Dermis microvascular lymphatic vessel endothelial cell (primary cell): ENCODE data around the gene SERGEF. TPM values are rescaled to one million over a fixed set of nuclear protein-coding genes. Genes with fewer than 3 reads are reported as not detected.
"Not testable (repeated sequence)": the region's sequence is repeated elsewhere in the genome, so short reads cannot be mapped to it uniquely, and the experiment has no call there.

Source experiments
- DNase-seq, 2 donors: peaks; one replicate each; pipeline versions ENCODE4 v3.0.0 to v3.0.0-alpha.2; 2010; ENCODE audit warnings: low read depth in 2 of 2
- total RNA-seq: library from RNA; depleted of rRNA; stranded (reverse); fragments of >200 nt; gene quantifications from 2 replicates; pipeline ENCODE4 v1.2.1, GENCODE V29; 2014

SERGEF gene
- total RNA-seq, 1 donor from 2014 or later, result 18.7 TPM

GRCh38 chr11:18000760-18001159 is 12.1 kb downstream of the SERGEF start:
- no peak for DNase-seq

DNA sequence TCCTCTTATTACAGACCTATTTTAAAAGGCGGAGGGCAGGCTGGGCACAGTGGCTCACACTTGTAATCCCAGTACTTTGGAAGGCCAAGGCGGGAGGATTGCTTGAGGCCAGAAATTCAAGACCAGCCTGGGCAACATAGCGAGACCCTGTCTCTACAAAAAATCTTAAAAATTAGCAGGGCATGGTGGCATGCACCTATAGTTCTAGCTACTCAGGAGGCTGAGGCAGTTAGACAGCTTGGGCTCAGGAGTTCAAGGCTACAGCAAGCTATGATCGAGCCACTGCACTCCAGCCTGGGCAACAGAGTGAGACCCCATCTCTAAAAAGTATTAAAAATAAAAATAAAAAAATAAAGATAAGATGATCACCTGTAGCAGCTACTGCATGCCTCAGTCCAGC is 12.7 kb downstream of the SERGEF start:
- DNase-seq, result not testable (repeated sequence)

DNA sequence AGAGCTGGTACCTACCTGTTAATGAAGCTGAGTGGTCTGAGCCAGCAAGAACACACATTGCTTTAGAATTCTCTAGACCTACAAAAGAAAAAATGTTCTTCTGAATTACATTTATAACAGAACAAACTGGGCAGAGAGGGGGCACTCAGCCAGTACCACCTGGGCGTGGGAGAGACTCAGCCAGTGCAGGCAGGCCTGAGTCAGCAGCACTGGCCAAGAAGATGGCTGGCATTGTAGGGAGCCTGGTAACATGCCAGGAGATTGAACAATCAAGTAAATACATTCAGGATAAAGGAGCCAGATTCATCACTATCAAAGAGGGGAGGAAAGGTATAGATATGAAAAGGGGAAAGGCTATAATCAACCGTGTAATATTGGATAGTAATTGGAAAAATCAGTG is 19.9 kb downstream of the SERGEF start:
- DNase-seq, result no peak

DNA sequence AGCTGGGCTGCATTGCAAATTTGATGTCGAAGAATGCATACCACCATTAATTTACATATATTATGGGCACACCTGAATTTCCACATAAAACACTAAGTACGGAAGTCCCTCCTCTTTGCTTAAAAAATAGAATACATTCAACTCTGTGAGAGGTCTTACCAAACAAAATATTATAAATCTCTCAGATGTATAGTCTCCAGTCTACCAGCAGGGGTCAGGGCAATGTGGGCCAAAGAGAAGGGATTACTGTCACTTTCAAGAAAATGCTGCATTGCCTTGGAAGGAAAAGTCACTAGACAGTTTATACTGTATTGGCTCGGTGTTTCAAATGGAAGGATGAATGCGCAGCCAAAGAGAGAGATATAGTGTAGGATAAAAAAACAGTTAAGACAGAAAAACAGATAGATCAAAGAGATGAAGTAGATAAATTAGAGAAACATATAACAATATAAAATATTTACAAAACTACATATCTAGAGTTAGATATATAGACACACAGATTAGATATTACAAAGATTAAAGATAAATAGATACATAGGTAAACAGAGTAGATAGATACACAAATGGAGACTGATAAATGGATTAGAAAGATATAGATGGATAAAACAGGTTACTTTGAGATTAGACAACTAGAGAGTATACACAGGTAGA is 20.9 kb downstream of the SERGEF start:
- peak in 1 of 2 donors; percentile 68 for DNase-seq

DNA sequence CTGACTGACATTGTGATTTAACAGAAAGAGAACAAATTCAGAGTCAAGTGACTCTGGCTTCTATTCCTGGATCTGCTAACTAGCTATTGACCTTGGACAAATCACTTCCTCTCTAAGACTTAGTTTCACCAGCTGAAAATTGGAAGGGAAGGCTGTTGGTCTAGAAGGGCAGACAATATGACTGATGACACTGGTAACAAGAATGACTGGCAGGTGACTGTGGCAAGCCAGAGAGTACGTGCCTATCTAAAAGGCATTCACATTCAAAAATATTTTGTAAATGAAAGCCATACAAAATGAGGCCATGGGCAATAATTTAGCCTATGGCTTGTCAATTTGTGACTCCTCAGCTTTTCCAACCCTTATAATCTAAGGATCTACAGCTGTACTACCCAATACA is 23.5 kb downstream of the SERGEF start:
- peak in 1 of 2 donors; percentile 12 for DNase-seq

DNA sequence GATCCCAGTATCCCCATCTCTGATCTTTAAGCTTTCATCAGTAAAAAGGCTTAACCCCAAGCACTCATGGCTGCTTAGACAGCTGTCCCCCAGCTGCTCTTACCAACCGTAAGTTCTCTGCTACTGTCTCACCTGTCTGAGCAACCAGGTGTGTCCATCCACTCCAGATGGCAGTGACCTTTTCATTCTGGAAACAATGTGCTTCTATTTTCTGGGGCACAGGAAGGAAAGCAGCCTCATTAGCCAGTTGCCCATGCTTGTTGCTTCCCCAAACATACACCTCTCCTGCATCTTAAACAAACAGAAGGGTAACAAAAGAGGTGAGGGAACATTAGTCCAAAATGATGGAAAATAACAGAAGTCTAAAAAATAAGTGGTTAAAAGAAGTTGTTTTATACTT is 24.4 kb downstream of the SERGEF start:
- no peak for DNase-seq

DNA sequence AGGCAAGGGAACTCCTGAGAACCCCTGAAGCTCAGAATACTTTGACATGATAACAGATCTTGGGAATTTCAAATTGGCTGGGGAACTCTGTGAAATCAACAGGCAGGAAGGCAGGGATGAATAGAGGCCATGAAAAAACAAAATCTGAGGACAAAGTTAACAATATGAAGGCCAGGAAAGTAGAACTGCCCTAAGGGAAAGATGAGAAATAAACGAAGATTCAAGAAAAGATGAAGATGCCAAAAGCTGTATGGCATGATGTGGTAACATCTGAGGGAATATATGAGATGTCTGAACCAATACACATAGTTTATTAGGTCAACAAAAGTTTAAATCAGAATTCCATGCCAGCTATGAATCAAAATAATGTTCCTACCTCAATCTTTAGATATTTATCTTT is 25.0 kb downstream of the SERGEF start:
- no peak for DNase-seq

DNA sequence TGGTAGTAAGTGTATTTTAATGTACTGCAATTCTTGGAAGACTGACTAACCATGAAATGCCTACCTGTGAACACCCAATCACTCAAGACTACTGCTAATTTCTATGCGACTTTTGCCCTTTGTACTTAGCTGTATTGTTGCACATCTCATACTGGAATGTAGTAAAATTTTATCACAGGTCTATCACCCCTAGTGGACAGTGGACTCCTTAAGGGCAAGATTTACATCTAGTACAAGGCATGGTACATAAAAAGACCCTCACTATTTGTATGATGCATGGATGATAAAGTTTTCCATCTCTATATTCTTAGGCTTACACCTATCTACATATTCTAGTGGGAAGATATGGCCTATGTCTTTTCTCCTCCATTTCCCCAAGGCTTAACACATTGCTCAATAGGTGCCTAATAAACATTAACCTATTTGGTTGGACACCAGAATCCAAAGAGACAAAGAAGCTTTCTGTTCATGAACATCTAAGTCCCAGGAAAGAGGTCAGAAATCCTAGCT is 26.1 kb downstream of the SERGEF start:
- no peak for DNase-seq

DNA sequence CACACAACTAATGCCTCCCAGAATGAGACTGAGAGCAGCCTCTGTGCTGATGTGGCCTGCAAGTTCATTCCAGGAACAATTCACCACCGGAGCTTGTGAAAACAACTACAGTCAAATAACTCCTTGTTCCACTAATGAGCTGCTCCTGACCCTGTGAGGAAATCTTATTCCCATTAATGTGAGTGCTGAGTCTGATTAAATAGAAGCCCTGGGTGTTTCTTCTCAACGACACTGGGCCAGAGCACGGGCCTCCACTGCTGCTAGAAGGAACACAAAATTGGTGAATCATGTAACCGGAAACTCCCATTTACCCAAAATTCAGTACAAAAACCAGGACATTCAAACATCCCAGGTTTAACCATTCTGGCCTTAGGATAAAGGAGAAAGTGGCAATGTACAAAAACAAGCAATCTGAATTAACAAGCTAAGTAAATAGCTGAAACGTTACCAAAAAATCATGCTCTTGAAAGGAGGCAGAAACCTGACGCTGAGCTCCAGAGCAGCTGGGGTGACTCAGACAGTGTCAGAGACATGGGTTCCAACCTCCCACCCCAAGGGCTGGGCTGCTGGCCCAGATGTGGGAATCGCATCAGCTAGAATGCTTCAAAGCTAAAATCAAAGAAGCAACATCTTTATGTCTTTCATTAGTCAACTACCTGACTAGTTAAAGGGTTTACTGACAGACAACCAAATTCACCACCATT is 26.7 kb downstream of the SERGEF start:
- DNase-seq, result no peak

GRCh38 chr11:17985517-17985916 is 27.3 kb downstream of the SERGEF start:
- peak; percentile 37 to 72 for DNase-seq

GRCh38 chr11:17983569-17983968 is 29.3 kb downstream of the SERGEF start:
- DNase-seq, result no peak

DNA sequence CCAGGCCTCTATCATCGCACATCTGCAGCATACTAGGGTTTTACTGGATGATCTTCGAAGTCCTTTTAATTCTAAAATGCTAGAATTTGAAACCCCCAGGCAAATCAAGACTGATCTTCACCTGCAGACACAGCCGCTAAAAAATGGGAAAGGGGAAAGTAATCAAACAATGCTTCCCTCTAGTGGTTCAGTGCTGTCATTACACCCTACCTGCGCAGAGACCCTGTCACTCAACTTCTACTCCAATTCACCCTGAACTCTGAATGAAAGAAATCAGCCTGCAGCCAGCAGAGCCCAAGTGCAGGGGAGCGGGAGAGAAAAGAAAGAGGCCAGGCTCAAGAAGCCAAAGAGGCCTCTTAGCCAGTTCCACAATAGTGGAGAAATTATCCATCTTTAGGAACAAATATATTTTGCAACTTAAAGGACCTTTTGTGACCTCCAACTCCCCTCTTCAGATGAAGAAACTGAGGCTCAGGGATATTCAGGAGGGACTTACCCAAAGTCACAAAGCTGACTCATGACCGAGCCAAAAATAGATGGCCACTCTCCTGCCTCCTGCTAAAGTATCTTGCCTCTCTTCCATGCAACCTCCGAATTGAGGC is 33.0 kb downstream of the SERGEF start:
- peak; percentile 4 to 34 for DNase-seq

DNA sequence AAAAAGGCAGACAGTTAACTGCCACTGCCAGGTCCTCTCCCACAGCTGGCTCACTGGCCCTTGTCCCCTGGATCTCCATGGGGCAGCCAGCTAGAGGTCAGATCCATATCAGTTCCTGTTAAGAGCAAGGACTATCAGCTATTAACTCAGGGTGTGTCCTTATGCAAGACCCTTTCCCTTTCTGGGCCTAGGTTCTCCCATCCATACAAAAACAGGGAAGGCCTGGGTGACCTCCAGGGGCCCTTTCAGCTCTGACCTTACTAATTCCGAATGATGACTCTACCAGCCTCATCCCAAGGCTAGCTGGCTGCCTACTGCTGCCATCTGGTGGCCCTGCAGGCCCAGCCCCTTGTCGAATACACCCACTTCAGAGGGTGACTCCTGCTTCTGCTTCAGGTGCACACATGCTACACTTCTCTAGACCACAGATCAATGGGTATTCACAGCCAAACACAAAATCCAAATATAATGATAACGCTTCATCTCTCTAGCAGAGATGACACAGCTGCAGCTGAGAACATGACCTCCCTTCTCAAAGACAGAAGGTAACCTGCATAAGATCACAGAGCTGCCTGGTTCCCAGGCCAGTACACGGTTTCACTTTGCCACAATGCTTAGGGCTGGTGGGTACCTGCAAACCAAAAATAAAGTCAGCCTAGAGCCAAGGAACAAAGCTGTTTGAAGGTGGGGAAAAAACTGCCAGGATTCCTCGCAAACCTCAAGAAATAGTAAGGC is 34.1 kb downstream of the SERGEF start:
- DNase-seq, result peak; percentile 10 to 58

- DNase-seq, result no peak
Observed at GRCh38 chr11:17976651-17977050, 36.2 kb downstream of the SERGEF start.

GRCh38 chr11:17974246-17974645 is 38.6 kb downstream of the SERGEF start:
- no peak for DNase-seq

DNA sequence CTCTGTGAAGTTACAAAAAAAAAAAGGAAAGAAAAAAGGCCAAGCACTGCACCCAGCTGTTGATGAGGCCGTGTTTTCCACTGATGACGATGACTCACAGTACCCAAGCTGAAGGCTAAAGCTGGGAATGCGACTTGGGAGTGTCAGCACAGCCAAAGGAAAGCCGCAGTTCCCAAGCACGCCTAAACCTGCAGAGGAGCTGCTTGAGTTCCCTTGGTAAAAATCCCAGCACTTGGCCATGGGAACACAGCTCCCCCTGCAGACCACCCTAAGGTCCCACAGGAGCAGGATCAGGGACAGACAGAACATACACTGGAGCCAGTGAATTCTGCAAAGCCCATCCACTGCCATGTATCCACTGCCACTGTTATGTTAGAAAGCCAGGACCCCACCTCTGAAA is 39.9 kb downstream of the SERGEF start:
- peak; percentile 15 to 60 for DNase-seq

GRCh38 chr11:17968206-17968605 is 44.6 kb downstream of the SERGEF start:
- DNase-seq, result no peak

DNA sequence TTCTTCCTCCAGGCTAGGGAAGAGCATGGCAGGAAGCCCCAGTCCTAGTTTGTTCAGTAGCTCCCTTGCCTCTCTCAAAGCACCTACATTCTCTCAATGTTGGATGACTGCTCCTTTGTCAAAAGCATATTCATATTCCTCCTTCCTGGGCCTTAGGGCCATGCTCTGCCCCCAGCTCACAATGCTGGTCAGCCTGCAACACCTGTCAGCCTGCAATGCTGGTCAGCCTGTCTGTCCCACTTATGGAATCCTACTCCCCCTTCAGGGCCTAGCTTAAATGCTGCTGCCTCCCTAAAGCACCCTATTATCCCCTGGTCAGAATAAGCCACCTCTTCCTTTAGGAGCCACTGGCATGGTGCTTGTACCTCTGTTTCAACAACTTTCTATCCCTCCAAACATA is 45.2 kb downstream of the SERGEF start:
- no peak for DNase-seq

- DNase-seq, result no peak
Observed at GRCh38 chr11:17960091-17960490, 52.8 kb downstream of the SERGEF start.

DNA sequence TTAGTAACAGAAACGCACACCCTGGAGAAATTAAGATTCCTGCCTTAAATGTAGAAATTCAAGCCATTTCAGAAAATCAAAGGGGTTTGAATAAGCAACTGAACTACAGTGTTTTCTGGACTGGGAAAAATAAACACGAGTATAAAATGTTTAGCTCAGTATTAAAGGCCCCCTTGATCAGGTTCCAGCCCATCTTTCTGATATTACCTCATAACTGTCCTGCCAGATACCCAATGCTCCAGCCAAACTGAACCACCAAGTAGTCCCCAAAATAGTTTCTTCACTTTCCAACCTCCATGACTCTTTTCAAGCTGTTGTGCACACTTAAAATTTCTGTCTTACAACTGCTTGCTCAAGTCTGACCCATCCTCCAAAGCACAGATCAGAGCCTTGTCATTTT is 54.4 kb downstream of the SERGEF start:
- DNase-seq, result no peak

- no peak for DNase-seq
Observed at GRCh38 chr11:17954395-17955252, 58.2 kb downstream of the SERGEF start.
